T-helper 22 cell (primary cell): ENCODE data around the gene SNCB.
"Not testable (repeated sequence)": the region's sequence is repeated elsewhere in the genome, so short reads cannot be mapped to it uniquely, and the experiment has no call there.

Experiments used
- DNase-seq: peaks from one replicate; pipeline ENCODE4 v3.0.0-alpha.2; 2020; ENCODE audit warnings: low read depth

SNCB gene

GRCh38 chr5:176597417-176598389 is 32.6 kb downstream of the SNCB start:
- DNase-seq = no peak

- DNase-seq = peak; percentile 45
Observed at GRCh38 chr5:176596689-176597416, 33.5 kb downstream of the SNCB start.

GRCh38 chr5:176596069-176596644 is 34.2 kb downstream of the SNCB start:
- DNase-seq = no peak

- DNase-seq = no peak
Observed at GRCh38 chr5:176595386-176595943, 34.9 kb downstream of the SNCB start.

GRCh38 chr5:176594554-176594953 is 35.8 kb downstream of the SNCB start:
- DNase-seq = no peak

- no peak for DNase-seq
Observed at GRCh38 chr5:176593273-176593869, 37.0 kb downstream of the SNCB start.

GRCh38 chr5:176592573-176592972 is 37.8 kb downstream of the SNCB start:
- no peak for DNase-seq

GRCh38 chr5:176591667-176592066 is 38.7 kb downstream of the SNCB start:
- not testable (repeated sequence) for DNase-seq

GRCh38 chr5:176590035-176590717 is 40.2 kb downstream of the SNCB start:
- DNase-seq = no peak

- no peak for DNase-seq
Observed at GRCh38 chr5:176589039-176589769, 41.1 kb downstream of the SNCB start.

GRCh38 chr5:176588297-176588696 is 42.0 kb downstream of the SNCB start:
- no peak for DNase-seq

GRCh38 chr5:176587398-176587797 is 42.9 kb downstream of the SNCB start:
- no peak for DNase-seq

GRCh38 chr5:176583076-176583475 is 47.3 kb downstream of the SNCB start:
- no peak for DNase-seq

GRCh38 chr5:176581361-176581760 is 49.0 kb downstream of the SNCB start:
- DNase-seq = no peak

- DNase-seq = no peak
Observed at GRCh38 chr5:176579323-176579722, 51.0 kb downstream of the SNCB start.

- DNase-seq = peak; percentile 19
Observed at GRCh38 chr5:176578391-176578808, 51.9 kb downstream of the SNCB start.

GRCh38 chr5:176577312-176578176 is 52.8 kb downstream of the SNCB start:
- DNase-seq = no peak

GRCh38 chr5:176575488-176576422 is 54.6 kb downstream of the SNCB start:
- DNase-seq = no peak

GRCh38 chr5:176575066-176575465 is 55.3 kb downstream of the SNCB start:
- DNase-seq = no peak
